Measurements from ENCODE around the gene SERINC3.

- TF ChIP-seq CTCF (conservative IDR thresholded peaks at IDR 0.05 in 1 of 2, IDR thresholded peaks at IDR 0.05 in 1 of 2; ENCODE audit: low read depth in 1 of 2, low read length in 2 of 2) (no peak), EZH2 (IDR thresholded peaks at IDR 0.05; ENCODE audit: low read length, missing control alignments) (no peak)
These were observed 42.2 kb downstream of the SERINC3 start for GRCh38 chr20:44479643-44480042.
